SU-DHL-6 (cell line): Measurements from ENCODE around the gene PPT1.

Experiments used
- H2AFZ ChIP-seq: fragments of 200-600 bp; sonication (generic); 2 replicates; pipeline ENCODE4 v1.6.1; 2014; ENCODE audit warnings: low read depth, mild to moderate bottlenecking, moderate library complexity, mixed read lengths, antibody characterized with exemption, low read length; ENCODE audit not compliant: severe bottlenecking
- H3F3A ChIP-seq: fragments of 200-600 bp; shearing (Covaris generic); 2 replicates; pipeline ENCODE4 v1.6.0; 2016; ENCODE audit warnings: antibody characterized with exemption, mild to moderate bottlenecking; ENCODE audit not compliant: insufficient read depth
- H3K27ac ChIP-seq: fragments of 200-600 bp; sonication (generic); 2 replicates; pipeline ENCODE4 v1.5.1; 2016; ENCODE audit warnings: low read depth, mild to moderate bottlenecking, low read length, moderate library complexity, mixed read lengths
- H3K27me3 ChIP-seq: fragments of 200-600 bp; sonication (generic), shearing (Covaris generic); 2 replicates; pipeline ENCODE4 v1.6.0; 2014; ENCODE audit warnings: mild to moderate bottlenecking, low read length
- H3K36me3 ChIP-seq: fragments of 200-600 bp; sonication (generic); 2 replicates; pipeline ENCODE4 v1.6.1; 2014; ENCODE audit warnings: mild to moderate bottlenecking, low read length, mixed read lengths
- H3K4me2 ChIP-seq: fragments of 300-600, 200-600 bp; shearing (Covaris generic), sonication (generic); 2 replicates; pipeline ENCODE4 v1.6.0; 2014; ENCODE audit warnings: low read length, low read depth, mild to moderate bottlenecking; ENCODE audit not compliant: poor library complexity, severe bottlenecking
- H3K4me3 ChIP-seq: fragments of 200-600 bp; sonication (generic); 2 replicates; pipeline ENCODE4 v1.5.1; 2014; ENCODE audit warnings: antibody characterized with exemption, low read length, mild to moderate bottlenecking, mixed read lengths; ENCODE audit not compliant: insufficient read depth, poor library complexity, severe bottlenecking
- H3K79me2 ChIP-seq: fragments of 200-600 bp; sonication (generic); 2 replicates; pipeline ENCODE4 v1.6.1; 2014; ENCODE audit warnings: mild to moderate bottlenecking, low read length, moderate library complexity; ENCODE audit not compliant: insufficient read depth
- H3K9ac ChIP-seq: fragments of 200-600 bp; sonication (generic); 2 replicates; pipeline ENCODE4 v1.7.0; 2014; ENCODE audit warnings: mild to moderate bottlenecking, low read length
- H3K9me2 ChIP-seq: fragments of 200-600 bp; sonication (generic); replicated peaks from 2 replicates; pipeline ENCODE4 v1.6.1; 2014; ENCODE audit warnings: low read length; ENCODE audit not compliant: insufficient read depth
- H3K9me3 ChIP-seq: fragments of 200-600 bp; sonication (generic); 2 replicates; pipeline ENCODE4 v1.6.1; 2014; ENCODE audit warnings: low read length, mixed read lengths; ENCODE audit not compliant: insufficient read depth
- H4K20me1 ChIP-seq: fragments of 200-600 bp; sonication (generic); 2 replicates; pipeline ENCODE4 v1.6.1; 2014; ENCODE audit warnings: low read depth, mild to moderate bottlenecking, antibody characterized with exemption, low read length, moderate library complexity, mixed read lengths
- EZH2phosphoT487 ChIP-seq: fragments of 200-600 bp; sonication (generic), shearing (Covaris generic); conservative IDR thresholded peaks from 2 replicates; pipeline ENCODE4 v1.6.1; 2018; ENCODE audit warnings: mild to moderate bottlenecking, antibody characterized with exemption, low read length, moderate library complexity, mixed read lengths
- TF ChIP-seq, protein P1 (sequence below): fragments of 200-600 bp; sonication (generic); IDR thresholded peaks from one replicate; pipeline ENCODE4 v1.5.1; 2017; ENCODE audit warnings: antibody characterized with exemption, mild to moderate bottlenecking, low read length, moderate library complexity; ENCODE audit not compliant: insufficient read depth, poor library complexity, severe bottlenecking

PPT1 gene

DNA sequence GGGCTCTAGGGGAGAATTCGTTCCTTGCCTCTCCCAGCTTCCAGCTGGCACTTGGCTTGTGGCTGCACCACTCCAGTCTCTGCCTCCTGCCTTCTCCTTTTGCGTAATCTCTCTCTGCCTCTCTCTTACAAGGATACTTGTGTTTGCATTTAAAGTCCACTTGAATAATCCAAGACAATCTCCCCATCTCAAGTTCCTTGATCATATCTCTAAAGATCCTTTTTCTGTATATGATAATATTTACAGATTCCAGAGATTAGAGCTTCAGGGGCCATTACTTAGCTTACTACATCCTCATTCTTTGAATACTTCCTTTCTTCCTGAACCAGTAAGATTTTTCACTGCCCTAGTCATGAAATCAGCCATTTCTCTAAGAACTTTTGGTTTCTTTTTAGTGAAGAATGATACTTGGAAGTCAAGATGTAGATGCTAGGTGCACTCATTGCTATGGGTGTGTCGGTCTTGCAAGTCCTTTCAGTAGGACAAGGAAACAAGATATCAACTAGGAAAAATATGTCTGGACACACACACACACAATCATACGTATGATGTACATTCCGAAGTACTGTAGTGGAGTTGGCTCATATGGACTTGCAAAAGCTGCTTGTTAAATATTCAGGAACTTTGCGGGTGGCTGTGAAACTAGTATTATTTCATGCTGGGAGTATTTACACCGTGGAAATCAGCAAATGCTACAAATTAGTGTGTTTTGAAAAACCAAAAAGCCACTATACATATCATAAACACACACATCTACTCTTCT lies 43.3 kb upstream of the PPT1 start:
- Histone ChIP-seq H3F3A (no peaks in the 10 kb centered on the region), H3K4me3 (no peak overlapping the region), H3K36me3 (no peaks in the 10 kb centered on the region), H2AFZ (no peak overlapping the region), H3K9ac (no peak overlapping the region), H3K27ac (no peak overlapping the region), H3K9me2 (no peaks in the 10 kb centered on the region), H4K20me1 (no peaks in the 10 kb centered on the region), H3K79me2 (no peaks in the 10 kb centered on the region), H3K9me3 (no peaks in the 10 kb centered on the region), H3K27me3 (no peaks in the 10 kb centered on the region), H3K4me2 (no peak overlapping the region)
- TF ChIP-seq EZH2phosphoT487 = no peak
- TF ChIP-seq, protein P1, sequence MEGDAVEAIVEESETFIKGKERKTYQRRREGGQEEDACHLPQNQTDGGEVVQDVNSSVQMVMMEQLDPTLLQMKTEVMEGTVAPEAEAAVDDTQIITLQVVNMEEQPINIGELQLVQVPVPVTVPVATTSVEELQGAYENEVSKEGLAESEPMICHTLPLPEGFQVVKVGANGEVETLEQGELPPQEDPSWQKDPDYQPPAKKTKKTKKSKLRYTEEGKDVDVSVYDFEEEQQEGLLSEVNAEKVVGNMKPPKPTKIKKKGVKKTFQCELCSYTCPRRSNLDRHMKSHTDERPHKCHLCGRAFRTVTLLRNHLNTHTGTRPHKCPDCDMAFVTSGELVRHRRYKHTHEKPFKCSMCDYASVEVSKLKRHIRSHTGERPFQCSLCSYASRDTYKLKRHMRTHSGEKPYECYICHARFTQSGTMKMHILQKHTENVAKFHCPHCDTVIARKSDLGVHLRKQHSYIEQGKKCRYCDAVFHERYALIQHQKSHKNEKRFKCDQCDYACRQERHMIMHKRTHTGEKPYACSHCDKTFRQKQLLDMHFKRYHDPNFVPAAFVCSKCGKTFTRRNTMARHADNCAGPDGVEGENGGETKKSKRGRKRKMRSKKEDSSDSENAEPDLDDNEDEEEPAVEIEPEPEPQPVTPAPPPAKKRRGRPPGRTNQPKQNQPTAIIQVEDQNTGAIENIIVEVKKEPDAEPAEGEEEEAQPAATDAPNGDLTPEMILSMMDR = no peak

DNA sequence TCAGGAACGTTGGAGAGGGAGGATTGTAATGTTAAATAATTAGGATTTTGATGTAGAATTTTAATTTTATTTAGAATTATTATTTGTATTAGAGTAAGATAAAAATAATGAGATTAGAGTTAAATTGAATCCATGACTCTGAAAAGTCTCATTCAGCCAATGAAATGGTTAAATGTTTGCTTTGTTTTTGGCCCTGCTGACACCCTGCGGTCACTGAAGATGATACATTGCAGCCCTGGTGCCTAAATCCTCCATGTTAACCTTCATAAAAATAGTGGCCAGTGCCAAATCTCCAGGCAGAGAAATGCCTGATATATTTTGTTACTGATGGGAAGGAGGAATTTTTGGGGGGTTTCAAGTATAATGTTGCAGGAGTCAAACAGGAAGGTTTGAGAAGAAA lies 36.8 kb upstream of the PPT1 start:
- Histone ChIP-seq H3K27ac (no peak overlapping the region), H3K27me3 (no peaks in the 10 kb centered on the region), H3K9ac (no peak overlapping the region), H3K79me2 (no peaks in the 10 kb centered on the region), H2AFZ (no peak overlapping the region), H3F3A (no peaks in the 10 kb centered on the region), H3K9me2 (no peaks in the 10 kb centered on the region), H3K9me3 (no peaks in the 10 kb centered on the region), H4K20me1 (no peaks in the 10 kb centered on the region), H3K4me2 (no peak overlapping the region), H3K4me3 (no peak overlapping the region), H3K36me3 (no peaks in the 10 kb centered on the region)
- TF ChIP-seq, protein P1 = no peak
- TF ChIP-seq EZH2phosphoT487 = no peak

DNA sequence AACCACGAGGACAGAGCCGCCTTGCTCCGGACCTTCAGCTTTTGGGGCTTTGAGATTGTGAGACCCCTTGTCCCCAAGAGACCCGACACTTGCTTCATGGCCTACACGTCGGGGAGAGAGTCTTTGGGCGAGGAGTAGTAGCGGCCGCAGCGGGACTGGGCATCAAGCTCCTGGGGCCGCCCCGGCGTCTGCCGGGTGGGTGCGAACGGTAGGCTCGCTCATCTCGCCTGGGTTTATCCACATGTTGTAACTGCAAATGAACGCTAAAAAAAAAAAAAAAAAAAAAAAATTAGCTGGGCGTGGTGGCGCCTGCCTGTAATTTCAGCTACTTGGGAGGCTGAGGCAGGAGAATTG lies 36.2 kb upstream of the PPT1 start:
- no peaks in the 10 kb centered on the region for H4K20me1 ChIP-seq
- no peak overlapping the region for H3K4me2 ChIP-seq
- no peak overlapping the region for H2AFZ ChIP-seq
- no peak overlapping the region for H3K4me3 ChIP-seq
- TF ChIP-seq, protein P1 = no peak
- no peak for TF ChIP-seq EZH2phosphoT487
- no peaks in the 10 kb centered on the region for H3K79me2 ChIP-seq
- H3F3A ChIP-seq = no peaks in the 10 kb centered on the region
- no peaks in the 10 kb centered on the region for H3K9me3 ChIP-seq
- H3K27me3 ChIP-seq = no peaks in the 10 kb centered on the region
- H3K27ac ChIP-seq = no peak overlapping the region
- H3K9me2 ChIP-seq = no peaks in the 10 kb centered on the region
- H3K9ac ChIP-seq = no peak overlapping the region
- no peaks in the 10 kb centered on the region for H3K36me3 ChIP-seq
